Ishikawa (cell line): ENCODE results near the gene ABCC1.

ENCODE experiments used
- CEBPB ChIP-seq: IDR thresholded peaks from 2 replicates; pipeline ENCODE4 v1.6.1; 2012
- CREB1 ChIP-seq: IDR thresholded peaks from 2 replicates; pipeline ENCODE4 v1.6.1; 2012; ENCODE audit warnings: low read depth
- EGR1 ChIP-seq: IDR thresholded peaks from 2 replicates; pipeline ENCODE4 v1.6.1; 2012
- REST ChIP-seq: IDR thresholded peaks from 2 replicates; pipeline ENCODE4 v1.6.1; 2012; ENCODE audit warnings: low read depth, mild to moderate bottlenecking
- TCF12 ChIP-seq: IDR thresholded peaks from 2 replicates; pipeline ENCODE4 v1.6.1; 2012; ENCODE audit warnings: low read depth
- USF1 ChIP-seq: IDR thresholded peaks from 2 replicates; pipeline ENCODE4 v1.6.1; 2012

DNA sequence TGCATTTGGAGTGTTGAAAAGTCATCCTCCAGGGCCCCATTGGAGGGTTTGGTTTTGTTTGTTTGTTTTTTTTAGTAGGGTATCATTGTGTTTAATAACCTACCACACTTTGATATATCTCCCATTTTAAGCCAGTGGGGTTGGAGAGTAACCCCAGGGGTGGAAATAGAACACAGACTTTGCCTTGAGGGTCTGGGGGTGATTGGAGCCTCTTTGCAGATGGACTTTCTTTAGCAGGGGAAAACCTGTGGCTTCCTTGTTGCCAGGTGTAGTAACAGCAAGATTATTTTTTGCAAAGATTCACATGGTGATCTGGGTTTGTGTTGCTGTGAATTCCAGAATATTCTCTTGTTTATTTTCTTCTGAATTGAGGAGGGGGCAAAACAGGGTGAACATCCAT, 1.5 kb downstream of the ABCC1 start:
- TF ChIP-seq EGR1 = no peak
- TF ChIP-seq CREB1 = no peak
- TF ChIP-seq CEBPB = no peak
- TF ChIP-seq USF1 = no peak
- no peak for TF ChIP-seq TCF12
- TF ChIP-seq REST = no peak
